Activated CD4-positive, alpha-beta T cell treated with anti-CD3 and anti-CD28 coated beads, Interleukin-10, Interleukin-2, amounts not matched to agents 100 ng/mL and 50 ng/mL, durations not matched to agents 16 hours and 8 hours (primary cell): Measurements from ENCODE around the gene SCYL2.
A peak's percentile ranks its signal among the peaks of the same experiment; 100 is the strongest.
"Not testable (repeated sequence)": the region's sequence is repeated elsewhere in the genome, so short reads cannot be mapped to it uniquely, and the experiment has no call there.

Experiments
- DNase-seq: peaks from one replicate; pipeline ENCODE4 v3.0.0-alpha.2; 2020

SCYL2 gene

DNA sequence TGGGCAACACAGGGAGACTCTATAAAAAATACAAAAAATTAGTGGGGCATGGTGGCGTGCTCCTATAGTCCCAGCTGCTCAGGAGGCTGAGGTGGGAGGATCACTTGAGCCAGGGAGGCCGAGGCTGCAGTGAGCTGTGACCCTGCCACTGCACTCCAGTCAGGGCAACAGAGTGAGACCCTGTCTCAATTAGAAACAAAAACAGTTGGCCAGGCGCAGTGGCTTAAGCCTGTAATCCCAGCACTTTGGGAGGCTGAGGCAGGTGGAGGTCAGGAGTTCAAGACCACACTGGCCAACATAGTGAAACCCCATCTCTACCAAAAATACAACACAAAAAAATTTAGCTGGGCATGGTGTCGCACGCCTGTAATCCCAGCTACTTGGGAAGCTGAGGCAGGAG, 1.9 kb upstream of the SCYL2 start:
- not testable (repeated sequence) for DNase-seq

DNA sequence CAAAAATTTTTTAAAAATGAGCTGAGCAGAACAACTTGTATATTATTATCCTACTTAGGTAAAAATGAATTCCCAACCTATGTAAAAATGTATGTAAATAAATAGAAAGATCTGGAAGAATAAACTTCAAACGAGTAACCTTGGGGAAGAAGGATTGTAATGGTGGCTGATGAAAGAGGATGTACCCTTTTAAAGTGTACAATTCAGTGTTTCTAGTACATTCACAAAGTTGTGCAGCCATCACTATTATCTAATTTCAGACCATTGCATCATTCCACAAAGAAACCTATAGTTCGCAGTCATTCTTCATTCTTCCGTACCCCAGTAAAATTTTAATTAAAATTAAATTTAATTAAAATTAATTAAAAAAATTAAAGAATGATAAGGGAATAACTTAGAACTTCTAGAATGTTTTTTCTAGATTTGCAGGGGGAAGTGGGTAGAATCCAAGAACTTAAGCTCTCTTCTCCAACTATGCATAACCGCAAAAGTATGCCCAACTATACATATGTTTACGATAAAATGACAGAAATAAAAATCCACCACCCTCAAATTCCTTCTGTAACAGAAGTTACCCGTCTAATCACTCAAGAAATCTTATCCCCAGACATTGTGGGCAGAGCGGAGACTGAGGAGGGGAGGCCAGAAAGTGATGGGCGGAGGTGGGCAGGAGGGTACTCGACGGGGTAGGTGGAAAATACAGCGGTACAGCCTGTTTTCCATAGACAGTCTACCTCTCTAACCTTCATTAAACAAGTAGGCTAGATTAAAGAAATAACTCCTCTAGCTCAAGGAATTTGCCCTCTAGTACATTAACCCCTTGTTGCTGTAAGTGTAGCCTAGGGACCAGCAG, 1.0 kb upstream of the SCYL2 start:
- no peak for DNase-seq

DNA sequence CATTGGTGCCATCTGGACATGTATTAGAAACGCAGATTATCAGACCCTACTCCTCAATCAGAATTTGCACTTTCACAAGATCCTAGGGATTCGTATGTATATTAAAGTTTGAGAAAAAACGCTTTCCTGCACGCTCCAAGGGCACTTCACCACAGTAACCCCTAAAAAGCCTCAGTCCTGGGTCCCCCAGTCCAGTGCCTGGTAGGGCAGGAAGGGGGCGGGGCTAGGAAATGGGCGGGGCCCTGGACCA, 467 bp upstream of the SCYL2 start:
- DNase-seq = peak; percentile 94

DNA sequence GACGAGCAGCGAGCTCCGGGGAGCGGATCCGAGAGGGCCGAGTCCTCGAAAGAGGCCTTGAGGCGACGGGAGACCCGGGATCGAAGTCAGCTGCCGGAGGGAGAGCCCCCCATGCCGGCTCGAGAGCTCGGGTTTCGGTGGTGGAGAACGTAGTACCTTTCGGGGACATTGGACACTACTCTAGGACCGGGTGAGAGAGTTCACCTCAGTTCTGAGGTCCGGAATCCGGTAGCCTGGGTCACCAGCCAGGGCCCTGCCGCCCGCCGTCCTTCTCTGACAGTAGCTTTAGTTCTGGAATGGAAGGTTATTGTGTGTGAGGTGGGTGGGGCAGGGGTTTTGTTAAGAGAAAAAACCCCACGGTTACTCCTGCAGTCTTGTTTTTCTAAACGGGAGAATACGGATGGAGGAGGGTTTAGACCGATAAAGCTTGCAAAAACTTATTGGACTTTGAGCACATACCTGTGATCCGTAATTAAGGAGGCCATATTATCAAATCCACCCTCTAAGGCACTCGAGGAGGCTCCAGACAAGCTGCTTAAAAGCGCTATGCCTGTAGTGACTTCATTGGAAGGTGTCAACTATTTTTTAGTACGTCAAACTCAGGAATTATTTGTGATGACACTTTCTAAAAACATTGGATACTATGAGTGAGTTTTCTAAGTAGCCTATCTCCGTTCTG, 765 bp downstream of the SCYL2 start:
- DNase-seq = peak; percentile 25

DNA sequence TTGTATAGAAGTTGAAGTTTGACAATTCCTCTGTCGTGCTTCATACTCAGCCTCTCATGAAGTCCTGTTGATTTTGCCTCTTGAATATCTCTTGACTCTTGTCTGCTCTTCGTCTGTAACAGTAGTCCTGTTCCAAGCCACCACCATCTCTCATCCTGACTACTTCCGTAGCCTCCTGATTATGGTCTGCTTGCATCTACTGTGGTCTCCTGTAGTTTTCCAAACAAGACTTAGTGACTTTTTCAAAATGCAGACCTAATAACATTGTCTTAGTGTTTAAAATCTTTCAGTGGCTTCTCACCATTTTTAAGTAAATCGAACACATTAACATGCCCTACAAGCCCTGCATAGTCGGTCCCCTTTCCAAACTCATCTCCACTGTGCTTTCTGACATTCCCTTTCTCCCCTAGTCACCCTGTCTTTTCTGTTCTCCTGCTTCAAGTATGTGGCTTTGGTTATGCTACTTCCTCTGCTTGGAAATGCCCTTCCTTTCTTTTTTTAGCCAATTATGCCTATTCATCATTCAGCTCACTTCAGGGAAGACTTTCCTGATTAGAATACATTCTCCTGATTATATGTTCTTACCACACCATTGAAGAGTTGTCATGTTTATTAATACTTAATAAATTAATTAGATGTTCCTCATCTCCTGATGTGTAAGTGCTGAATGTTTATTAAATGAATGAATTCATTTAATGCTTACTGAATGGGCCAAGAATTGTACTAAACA, 2.0 kb downstream of the SCYL2 start:
- DNase-seq = no peak

DNA sequence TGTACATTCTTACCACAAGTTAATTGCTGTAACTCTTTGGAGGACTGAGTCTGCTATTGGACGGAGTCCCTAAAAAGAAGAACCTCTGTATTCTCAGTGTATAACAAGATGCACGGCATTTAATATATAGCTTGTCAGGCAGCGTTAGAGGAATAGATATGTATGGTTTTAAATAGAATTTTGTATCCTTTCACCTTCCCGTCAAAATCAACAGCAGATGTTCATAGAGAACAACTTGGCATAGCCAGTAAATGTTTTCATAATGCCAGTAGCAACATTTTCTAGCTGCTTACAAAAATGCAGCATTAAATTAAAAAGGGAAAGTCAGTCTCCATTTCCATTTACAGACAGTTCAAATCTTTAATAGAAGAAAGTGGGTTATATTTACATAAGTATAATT, 6.8 kb downstream of the SCYL2 start:
- no peak for DNase-seq

DNA sequence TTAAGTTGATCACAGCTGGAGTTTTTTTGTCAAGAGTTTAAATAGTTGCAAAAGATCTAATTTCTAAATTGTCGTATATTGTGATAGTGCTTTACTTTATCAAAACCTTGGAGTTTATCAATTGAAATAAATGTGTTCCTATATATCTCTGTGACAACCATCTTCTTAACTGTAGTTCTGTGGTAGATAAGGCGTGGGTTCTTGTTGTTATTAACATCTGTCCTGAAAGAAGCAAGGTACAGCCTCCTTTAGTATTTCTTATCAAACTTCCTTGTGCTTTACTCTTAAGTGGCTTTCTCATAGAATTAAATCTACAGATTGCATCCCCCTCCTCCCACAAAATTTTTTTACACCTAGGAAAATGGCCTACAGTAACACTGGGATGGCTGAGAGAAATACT, 7.3 kb downstream of the SCYL2 start:
- DNase-seq = no peak

DNA sequence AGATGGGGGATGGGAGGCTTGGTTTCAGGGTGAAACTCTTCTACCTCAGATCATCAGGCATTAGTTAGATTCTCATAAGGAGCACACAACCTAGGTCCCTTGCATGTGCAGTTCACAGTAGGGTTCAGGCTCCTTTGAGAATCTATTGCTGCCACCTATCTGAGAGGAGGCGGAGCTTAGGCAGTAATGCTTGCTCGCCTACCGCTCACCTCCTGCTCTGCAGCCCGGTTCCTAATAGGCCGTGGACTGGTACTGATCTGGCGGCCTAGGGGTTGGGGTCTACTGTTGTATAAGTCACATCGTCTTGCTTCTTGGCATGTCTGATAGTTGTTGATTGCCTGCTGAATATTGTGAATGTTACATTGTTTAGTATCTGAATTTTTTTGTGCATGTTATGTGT, 12.2 kb downstream of the SCYL2 start:
- no peak for DNase-seq

DNA sequence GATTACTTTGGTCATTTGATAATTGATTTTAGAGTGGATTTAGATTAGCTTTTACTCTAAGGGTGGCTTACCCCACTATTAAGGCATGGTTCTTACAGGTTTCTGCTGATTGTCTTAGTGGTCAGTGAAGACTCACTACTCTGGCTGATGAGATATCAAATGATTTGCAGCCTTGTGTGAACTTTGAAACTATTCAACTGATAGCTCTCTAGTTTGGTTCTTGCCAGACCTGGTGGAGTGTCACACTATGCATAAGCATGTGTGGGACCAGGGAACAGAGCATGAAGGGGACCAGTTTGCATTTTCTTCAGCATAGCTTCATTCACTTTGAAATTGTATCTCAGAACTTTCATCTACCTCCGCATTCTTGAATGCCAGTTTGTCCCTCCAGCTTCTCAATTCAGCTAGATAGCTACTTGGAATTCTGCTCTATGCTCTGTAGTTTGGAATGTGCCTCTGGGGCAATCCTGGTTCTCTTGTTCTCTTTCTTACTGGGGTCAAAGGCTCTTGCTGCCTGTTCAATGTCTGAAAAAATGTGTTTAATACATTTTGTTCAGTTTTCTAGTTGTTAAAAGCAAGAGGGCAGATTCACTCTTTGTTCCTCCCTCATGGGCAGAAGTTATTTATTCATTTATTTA, 12.7 kb downstream of the SCYL2 start:
- DNase-seq = no peak

DNA sequence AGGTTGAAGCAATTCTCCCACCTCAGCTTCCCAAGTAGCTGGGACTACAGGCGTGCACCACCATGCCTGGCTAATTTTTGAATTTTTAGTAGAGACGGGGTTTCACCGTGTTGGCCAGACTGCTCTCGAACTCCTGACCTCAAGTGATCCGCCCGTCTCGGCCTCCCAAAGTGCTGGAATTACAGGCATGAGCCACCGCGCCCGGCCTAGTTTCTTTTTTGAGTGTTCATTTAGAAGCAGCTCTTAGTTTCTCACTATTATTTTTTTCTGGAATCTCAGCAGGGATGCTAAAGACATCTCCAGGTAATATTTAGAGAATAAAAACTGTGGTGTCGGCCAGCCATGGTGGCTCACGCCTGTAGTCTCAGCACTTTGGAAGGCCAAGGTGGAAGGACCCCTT, 17.6 kb downstream of the SCYL2 start:
- DNase-seq = not testable (repeated sequence)

DNA sequence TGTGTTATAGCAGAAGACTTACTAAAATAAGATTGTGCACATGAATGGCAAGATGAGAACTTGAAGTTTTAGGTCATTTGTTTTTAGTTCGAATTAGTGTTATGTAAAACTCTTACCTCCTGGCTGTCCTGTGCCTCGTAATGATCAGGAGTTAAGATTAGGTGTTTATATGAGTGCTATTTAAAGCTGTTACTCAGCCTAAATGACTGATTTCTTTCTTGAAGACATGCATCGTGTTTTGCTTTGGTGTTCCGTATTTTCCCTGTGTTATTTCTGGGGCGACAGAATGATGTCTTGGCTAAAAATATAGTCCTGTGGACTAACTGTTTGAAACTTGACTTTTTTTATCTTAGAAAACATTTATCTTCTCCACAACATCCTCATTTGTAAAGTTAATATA, 22.1 kb downstream of the SCYL2 start:
- DNase-seq = no peak

DNA sequence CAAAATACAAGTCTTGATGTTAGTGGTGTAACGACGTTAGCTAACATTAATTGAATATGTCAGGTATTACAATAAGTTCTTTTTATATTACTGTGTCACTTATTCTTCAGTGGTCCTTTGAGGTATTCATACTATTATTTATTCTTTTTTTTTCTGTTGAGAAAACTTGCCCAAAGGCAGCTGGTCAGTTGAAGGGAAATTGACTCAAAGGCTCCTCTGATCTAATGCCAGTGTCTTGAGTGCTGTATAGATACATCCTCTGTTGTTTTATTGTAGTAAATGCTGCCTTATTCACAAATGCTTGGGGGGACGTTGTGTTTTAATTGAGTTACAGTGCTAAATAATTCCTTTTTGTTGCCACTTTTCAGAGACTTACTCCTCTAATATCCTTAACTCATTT, 23.0 kb downstream of the SCYL2 start:
- no peak for DNase-seq

DNA sequence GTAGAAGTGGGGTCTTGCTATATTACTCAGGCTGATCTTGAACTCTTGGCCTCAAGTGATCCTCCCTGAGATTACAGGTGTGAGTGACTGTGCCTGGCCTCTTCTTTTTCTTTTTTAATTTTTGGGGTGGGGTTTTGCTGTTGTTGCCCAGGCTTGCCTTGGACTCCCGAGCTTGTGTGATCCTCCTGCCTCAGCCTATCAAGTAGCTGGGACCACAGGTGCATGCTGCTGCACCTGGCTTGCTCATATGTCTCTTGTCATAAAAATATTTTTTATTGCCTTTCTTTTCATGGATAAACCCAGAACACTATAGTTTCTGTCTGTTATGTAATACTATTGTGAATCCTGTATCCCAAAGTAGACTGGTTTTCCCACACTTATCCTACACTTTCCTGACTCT, 26.0 kb downstream of the SCYL2 start:
- DNase-seq = no peak

DNA sequence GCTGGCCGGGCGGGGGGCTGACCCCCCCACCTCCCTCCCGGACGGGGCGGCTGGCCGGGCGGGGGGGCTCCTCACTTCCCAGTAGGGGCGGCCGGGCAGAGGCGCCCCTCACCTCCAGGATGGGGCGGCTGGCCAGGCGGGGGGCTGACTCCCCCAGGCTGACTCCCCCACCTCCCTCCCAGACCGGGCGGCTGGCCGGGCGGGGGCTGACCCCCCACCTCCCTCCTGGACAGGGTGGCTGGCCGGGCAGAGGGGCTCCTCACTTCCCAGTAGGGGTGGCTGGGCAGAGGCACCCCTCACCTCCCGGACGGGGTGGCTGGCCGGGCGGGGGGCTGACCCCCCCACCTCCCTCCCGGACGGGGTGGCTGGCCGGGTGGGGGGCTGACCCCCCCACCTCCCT, 27.4 kb downstream of the SCYL2 start:
- DNase-seq = not testable (repeated sequence)

DNA sequence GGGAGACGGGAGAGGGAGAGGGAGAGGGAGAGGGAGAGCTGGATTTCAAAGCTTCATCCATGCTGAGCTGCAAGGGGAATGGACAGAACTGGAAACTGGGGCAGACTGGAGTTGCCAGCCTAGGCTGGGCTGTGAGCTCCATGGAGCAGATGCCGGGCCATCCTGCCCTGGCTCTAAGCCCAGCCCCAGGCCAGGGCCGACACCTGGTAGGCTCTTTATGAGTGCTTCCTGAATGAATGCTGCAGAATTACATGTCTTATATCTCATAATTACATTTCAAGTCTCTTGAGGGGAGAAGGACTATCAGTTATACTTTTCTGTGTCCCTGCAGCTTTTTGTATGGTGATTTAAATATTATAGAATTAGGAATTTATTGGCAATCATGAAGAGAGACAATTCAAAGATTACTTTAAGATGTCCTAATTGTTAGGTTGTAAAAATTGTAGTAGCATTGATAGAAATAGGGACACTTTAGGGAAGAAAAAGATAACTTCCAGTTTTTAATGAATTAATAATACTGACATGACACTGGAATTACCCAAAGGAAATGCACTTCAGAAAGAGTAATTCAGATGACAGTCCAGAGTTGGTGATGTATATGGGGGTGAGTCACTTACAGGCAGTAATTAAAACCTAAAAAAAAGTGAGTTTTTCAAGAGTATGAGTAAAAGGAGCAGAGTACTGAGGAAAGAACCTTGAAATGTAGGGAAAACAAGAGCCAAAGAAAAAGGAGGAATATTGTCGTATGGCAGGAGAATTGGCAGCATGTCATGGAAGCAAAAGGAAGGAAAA, 29.0 kb downstream of the SCYL2 start:
- no peak for DNase-seq

DNA sequence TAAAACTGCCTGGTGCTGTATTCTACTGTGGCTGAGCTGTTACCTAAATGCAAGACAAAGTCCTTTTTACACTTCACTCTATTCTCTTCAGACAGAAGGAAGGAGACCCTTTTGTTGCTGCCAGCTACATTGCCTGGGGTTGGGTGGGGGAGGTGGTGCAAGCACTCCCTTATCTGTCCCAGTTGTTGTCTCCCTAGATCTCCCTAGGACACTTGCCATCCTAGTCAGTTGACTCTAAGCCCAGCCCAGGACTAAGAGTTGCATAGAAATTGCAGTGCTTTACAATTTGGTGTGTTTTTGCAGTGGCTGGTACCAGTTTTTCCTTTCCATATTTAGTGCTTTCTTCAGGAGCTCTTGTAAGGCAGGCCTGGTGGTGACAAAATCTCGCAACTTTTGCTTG, 35.1 kb downstream of the SCYL2 start:
- DNase-seq = no peak

DNA sequence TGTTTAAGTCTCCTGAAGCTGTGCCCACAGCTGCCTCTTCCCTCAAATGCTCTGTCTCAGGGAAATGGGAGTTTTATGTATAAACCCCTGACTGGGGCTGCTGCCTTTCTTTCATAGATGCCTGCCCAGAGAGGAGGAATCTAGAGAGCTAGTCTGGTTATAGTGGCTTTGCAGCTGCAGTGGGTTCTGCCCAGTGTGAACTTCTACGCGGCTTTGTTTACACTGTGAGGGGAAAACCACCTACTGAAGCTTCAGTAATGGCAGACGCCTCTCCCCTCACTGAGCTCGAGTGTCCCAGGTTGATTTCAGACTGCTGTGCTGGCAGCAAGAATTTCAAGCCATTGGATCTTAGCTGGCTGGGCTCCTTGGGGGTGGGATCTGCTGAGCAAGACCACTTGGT, 36.9 kb downstream of the SCYL2 start:
- no peak for DNase-seq

DNA sequence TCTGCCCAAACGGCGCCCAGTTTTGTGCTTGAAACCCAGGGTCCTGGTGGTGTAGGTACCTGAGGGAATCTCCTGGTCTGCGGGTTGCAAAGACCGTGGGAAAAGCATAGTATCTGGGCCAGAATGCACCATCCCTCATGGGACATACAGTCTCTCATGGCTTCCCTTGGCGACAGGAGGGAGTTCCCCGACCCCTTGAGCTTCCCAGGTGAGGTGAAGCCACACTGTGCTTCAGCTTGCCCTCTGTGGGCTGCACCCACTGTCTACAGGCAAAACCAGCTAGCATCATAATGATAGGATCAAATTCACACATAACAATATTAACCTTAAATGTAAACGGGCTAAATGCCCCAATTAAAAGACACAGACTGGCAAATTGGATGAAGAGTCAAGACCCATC, 37.4 kb downstream of the SCYL2 start:
- DNase-seq = not testable (repeated sequence)

DNA sequence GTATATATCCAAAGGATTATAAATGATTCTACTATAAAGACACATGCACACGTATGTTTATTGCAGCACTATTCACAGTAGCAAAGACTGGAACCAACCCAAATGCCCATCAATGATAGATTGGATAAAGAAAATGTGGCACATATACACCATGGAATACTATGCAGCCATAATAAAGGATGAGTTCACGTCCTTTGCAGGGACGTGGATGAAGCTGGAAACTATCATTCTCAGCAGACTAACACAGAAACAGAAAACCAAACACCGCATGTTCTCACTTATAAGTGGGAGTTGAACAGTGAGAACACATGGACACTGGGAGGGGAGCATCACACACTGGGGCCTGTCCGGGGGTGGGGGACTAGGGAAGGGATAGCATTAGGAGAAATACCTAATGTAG, 41.2 kb downstream of the SCYL2 start:
- DNase-seq = not testable (repeated sequence)

DNA sequence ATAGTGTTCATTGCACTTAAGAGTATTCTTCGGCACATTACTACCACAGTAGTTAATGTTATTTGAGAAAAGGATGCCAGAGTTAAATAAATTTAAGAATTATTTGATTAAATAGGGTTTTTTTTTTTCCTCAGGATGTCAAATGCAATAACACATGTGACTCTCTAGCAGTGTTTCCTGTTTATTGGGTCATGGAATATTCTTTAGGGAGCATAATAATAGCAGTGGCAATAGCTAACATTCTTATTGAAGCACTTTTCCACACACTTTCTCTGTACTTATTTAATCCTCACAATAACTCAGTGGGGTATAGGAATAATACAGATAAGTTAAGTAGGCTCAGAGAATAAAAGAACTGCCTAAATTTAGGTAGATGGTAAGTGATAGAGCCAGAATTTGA, 44.3 kb downstream of the SCYL2 start:
- DNase-seq = no peak

DNA sequence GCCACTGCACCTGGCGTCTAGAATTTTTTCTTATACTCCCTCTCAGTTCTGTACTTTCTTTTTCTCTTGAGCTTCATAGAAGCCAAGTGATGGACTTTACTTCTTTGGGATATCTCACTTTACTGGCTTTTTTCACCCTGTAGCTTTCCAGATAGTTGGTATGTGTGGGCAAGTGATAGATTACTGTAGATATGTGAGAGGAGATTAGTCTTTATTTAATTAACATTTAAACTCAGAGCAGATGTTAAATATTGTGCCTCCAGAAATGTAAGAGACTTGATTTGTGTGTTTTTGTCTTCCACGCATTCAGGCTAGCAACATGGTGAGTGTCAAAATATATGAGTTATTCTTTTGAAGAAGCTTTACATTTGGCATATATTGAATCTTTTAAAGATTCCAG, 50.4 kb downstream of the SCYL2 start:
- DNase-seq = no peak

DNA sequence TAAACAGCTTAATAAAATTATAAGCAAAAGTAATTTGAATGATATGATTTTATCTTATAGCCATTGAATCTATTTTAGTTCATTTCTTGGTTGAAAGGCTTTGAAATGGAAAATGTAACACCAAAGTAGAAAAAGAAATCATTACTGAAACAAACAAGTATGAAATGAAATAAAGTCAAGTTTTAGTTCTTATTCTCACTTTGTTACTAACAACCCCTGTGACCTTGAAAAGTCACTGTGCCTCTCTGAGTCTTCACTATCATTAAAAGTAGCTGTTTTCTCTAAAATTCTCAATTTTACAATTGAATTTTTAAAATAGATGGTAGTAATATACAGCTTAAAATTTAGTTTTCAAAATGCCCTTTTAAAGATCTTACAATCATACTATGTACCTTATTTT, 57.5 kb downstream of the SCYL2 start:
- DNase-seq = no peak

DNA sequence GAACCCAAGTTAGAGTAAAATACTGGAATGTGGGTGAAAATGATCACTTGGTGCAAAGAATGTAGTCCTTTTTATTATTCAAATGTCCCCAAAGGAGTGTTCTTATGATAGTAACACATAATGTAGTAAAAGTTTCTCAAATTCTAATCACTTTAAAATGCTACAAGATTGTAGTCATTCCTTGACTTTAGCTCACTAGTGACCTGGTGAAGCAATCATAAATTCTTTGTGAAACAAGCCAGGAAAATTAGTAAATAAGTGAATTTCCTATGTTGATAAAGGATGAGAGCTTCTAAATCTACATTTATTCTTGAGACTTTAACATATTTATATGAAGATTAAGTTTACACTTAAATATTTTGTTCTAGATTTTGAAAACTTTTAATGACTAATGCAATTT, 59.2 kb downstream of the SCYL2 start:
- DNase-seq = no peak
